ENCODE measurements around the gene RNLS. TPM values are rescaled to one million over a fixed set of nuclear protein-coding genes. Genes with fewer than 3 reads are reported as not detected.

Gene RNLS
- total and polyA plus RNA-seq, 2 of the 8 experiments (the other 6 are each of a cell fraction or from before 2014, with no cell fraction given), result 7.5 to 12.7 TPM

DNA sequence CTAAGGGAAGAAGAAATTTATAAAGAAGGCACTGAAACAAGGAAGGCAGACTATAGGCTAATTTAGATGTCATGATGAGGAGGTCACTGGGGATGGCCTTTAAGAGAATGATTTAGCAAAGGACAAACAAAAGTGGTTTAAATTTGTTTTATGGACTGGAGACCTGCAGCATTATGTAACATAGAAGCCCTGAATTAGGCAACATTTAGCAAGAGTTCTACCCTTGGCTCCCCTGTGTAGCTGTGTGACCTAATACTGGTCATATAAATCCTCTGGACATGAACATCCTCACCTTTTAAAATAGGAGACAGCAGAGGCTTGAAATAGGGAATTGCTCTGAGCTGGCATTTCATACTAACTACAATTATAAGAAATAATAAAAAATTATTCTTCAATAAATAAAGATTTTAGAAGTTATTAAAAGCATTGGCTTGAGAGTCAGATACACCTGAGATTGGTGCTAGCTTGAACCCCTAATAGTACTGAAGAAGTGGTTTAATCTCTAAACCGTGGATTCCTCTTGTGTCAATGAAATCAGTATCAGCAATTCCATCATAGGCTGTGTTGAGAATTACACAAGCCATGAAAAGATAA lies 48.9 kb downstream of the RNLS start (continued):
- TF ChIP-seq, protein P1, sequence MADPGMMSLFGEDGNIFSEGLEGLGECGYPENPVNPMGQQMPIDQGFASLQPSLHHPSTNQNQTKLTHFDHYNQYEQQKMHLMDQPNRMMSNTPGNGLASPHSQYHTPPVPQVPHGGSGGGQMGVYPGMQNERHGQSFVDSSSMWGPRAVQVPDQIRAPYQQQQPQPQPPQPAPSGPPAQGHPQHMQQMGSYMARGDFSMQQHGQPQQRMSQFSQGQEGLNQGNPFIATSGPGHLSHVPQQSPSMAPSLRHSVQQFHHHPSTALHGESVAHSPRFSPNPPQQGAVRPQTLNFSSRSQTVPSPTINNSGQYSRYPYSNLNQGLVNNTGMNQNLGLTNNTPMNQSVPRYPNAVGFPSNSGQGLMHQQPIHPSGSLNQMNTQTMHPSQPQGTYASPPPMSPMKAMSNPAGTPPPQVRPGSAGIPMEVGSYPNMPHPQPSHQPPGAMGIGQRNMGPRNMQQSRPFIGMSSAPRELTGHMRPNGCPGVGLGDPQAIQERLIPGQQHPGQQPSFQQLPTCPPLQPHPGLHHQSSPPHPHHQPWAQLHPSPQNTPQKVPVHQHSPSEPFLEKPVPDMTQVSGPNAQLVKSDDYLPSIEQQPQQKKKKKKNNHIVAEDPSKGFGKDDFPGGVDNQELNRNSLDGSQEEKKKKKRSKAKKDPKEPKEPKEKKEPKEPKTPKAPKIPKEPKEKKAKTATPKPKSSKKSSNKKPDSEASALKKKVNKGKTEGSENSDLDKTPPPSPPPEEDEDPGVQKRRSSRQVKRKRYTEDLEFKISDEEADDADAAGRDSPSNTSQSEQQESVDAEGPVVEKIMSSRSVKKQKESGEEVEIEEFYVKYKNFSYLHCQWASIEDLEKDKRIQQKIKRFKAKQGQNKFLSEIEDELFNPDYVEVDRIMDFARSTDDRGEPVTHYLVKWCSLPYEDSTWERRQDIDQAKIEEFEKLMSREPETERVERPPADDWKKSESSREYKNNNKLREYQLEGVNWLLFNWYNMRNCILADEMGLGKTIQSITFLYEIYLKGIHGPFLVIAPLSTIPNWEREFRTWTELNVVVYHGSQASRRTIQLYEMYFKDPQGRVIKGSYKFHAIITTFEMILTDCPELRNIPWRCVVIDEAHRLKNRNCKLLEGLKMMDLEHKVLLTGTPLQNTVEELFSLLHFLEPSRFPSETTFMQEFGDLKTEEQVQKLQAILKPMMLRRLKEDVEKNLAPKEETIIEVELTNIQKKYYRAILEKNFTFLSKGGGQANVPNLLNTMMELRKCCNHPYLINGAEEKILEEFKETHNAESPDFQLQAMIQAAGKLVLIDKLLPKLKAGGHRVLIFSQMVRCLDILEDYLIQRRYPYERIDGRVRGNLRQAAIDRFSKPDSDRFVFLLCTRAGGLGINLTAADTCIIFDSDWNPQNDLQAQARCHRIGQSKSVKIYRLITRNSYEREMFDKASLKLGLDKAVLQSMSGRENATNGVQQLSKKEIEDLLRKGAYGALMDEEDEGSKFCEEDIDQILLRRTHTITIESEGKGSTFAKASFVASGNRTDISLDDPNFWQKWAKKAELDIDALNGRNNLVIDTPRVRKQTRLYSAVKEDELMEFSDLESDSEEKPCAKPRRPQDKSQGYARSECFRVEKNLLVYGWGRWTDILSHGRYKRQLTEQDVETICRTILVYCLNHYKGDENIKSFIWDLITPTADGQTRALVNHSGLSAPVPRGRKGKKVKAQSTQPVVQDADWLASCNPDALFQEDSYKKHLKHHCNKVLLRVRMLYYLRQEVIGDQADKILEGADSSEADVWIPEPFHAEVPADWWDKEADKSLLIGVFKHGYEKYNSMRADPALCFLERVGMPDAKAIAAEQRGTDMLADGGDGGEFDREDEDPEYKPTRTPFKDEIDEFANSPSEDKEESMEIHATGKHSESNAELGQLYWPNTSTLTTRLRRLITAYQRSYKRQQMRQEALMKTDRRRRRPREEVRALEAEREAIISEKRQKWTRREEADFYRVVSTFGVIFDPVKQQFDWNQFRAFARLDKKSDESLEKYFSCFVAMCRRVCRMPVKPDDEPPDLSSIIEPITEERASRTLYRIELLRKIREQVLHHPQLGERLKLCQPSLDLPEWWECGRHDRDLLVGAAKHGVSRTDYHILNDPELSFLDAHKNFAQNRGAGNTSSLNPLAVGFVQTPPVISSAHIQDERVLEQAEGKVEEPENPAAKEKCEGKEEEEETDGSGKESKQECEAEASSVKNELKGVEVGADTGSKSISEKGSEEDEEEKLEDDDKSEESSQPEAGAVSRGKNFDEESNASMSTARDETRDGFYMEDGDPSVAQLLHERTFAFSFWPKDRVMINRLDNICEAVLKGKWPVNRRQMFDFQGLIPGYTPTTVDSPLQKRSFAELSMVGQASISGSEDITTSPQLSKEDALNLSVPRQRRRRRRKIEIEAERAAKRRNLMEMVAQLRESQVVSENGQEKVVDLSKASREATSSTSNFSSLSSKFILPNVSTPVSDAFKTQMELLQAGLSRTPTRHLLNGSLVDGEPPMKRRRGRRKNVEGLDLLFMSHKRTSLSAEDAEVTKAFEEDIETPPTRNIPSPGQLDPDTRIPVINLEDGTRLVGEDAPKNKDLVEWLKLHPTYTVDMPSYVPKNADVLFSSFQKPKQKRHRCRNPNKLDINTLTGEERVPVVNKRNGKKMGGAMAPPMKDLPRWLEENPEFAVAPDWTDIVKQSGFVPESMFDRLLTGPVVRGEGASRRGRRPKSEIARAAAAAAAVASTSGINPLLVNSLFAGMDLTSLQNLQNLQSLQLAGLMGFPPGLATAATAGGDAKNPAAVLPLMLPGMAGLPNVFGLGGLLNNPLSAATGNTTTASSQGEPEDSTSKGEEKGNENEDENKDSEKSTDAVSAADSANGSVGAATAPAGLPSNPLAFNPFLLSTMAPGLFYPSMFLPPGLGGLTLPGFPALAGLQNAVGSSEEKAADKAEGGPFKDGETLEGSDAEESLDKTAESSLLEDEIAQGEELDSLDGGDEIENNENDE (IDR thresholded peaks at IDR 0.05; ENCODE audit: insufficient replicate concordance, low read length), result no peak
- TF ChIP-seq SUZ12 (IDR thresholded peaks at IDR 0.05; ENCODE audit: low read length), result no peak
- no peak for TF ChIP-seq CREB1 (IDR thresholded peaks at IDR 0.05)
- no peak for TF ChIP-seq GABPA (IDR thresholded peaks at IDR 0.05; ENCODE audit: borderline replicate concordance, insufficient read depth, low read length)
- TF ChIP-seq SRF (IDR thresholded peaks at IDR 0.05; ENCODE audit: low read depth, low read length), result no peak
- TF ChIP-seq SP2 (IDR thresholded peaks at IDR 0.05; ENCODE audit: low read length), result no peak
- no peak for TF ChIP-seq PHF8 (conservative IDR thresholded peaks at IDR 0.05; ENCODE audit: low read depth, low read length)
- no peak for TF ChIP-seq NANOG (IDR thresholded peaks at IDR 0.05; ENCODE audit: insufficient read depth, low read depth, low read length, poor library complexity, severe bottlenecking)
- no peak for TF ChIP-seq SAP30 (IDR thresholded peaks at IDR 0.05; ENCODE audit: insufficient read depth, insufficient replicate concordance, low read length)
- TF ChIP-seq HDAC6 (IDR thresholded peaks at IDR 0.05; ENCODE audit: low read depth, low read length), result no peak
- TF ChIP-seq POLR2AphosphoS5 (IDR thresholded peaks at IDR 0.05; ENCODE audit: low read depth, low read length), result no peak
- TF ChIP-seq SP4 (IDR thresholded peaks at IDR 0.05; ENCODE audit: low read length), result no peak
